Activated naive CD8-positive, alpha-beta T cell treated with anti-CD3 and anti-CD28 coated beads, Interleukin-2, amount 50 U/mL, for 24 hours (primary cell): Measurements from ENCODE around the gene ARHGAP15.

Source experiments
- ATAC-seq: fragments of 150-1000 bp; cut with Tn5 transposase; one replicate; pipeline ENCODE4 v1.10.0; 2021
- DNase-seq: peaks from one replicate; pipeline ENCODE4 v3.0.0; 2021
- H3K27ac Mint-ChIP-seq: one replicate; pipeline ENCODE4 v1.8.0; 2021; ENCODE audit warnings: mild to moderate bottlenecking, mixed read lengths
- H3K27me3 Mint-ChIP-seq: one replicate; pipeline ENCODE4 v1.8.0; 2021; ENCODE audit warnings: mixed read lengths
- H3K36me3 Mint-ChIP-seq: one replicate; pipeline ENCODE4 v1.8.0; 2021; ENCODE audit warnings: low read depth, mixed read lengths
- H3K4me1 Mint-ChIP-seq: one replicate; pipeline ENCODE4 v1.8.0; 2021; ENCODE audit warnings: mixed read lengths
- H3K4me3 Mint-ChIP-seq: one replicate; pipeline ENCODE4 v1.8.0; 2021; ENCODE audit warnings: mild to moderate bottlenecking, moderate library complexity, mixed read lengths
- H3K9me3 Mint-ChIP-seq: one replicate; pipeline ENCODE4 v1.8.0; 2021; ENCODE audit warnings: mixed read lengths

The ARHGAP15 gene

GRCh38 chr2:143399631-143400069 lies 270.4 kb downstream of the ARHGAP15 start:
- H3K4me1 Mint-ChIP-seq: peaks cover 29% of the 10 kb centered on the region
- no peak overlapping the region for H3K27ac Mint-ChIP-seq
- no peaks in the 10 kb centered on the region for H3K27me3 Mint-ChIP-seq
- ATAC-seq (no peak), DNase-seq (no peak)
- H3K9me3 Mint-ChIP-seq: no peaks in the 10 kb centered on the region
- H3K36me3 Mint-ChIP-seq: no peaks in the 10 kb centered on the region
- H3K4me3 Mint-ChIP-seq: no peak overlapping the region

GRCh38 chr2:143401861-143402260 lies 272.6 kb downstream of the ARHGAP15 start:
- no peak overlapping the region for H3K27ac Mint-ChIP-seq

GRCh38 chr2:143402451-143402850 lies 273.2 kb downstream of the ARHGAP15 start:
- ATAC-seq (no peak), DNase-seq (no peak)
- Mint-ChIP-seq H3K27me3 (no peaks in the 10 kb centered on the region), H3K4me1 (peaks cover 26% of the 10 kb centered on the region), H3K4me3 (no peak overlapping the region), H3K36me3 (no peaks in the 10 kb centered on the region), H3K27ac (no peak overlapping the region), H3K9me3 (peaks cover 6% of the 10 kb centered on the region)

More at GRCh38 chr2:143401861-143402260, 272.6 kb downstream of the ARHGAP15 start:
- Mint-ChIP-seq H3K27me3 (no peaks in the 10 kb centered on the region), H3K4me1 (peaks cover 28% of the 10 kb centered on the region), H3K9me3 (peaks cover 3% of the 10 kb centered on the region), H3K36me3 (no peaks in the 10 kb centered on the region), H3K4me3 (no peak overlapping the region)
- ATAC-seq (no peak), DNase-seq (no peak)

GRCh38 chr2:143410082-143410897 lies 281.1 kb downstream of the ARHGAP15 start:
- H3K27ac Mint-ChIP-seq: peak overlapping the region; percentile 28
- ATAC-seq: no peak
- no peaks in the 10 kb centered on the region for H3K36me3 Mint-ChIP-seq
- no peak overlapping the region for H3K4me3 Mint-ChIP-seq
- DNase-seq: no peak
- H3K27me3 Mint-ChIP-seq: no peaks in the 10 kb centered on the region
- peaks cover 10% of the 10 kb centered on the region for H3K9me3 Mint-ChIP-seq
- H3K4me1 Mint-ChIP-seq: peaks cover 11% of the 10 kb centered on the region

GRCh38 chr2:143415571-143415970 lies 286.4 kb downstream of the ARHGAP15 start:
- Mint-ChIP-seq H3K9me3 (peaks cover 4% of the 10 kb centered on the region), H3K4me3 (no peak overlapping the region), H3K27me3 (no peaks in the 10 kb centered on the region), H3K36me3 (no peaks in the 10 kb centered on the region), H3K4me1 (peaks cover 15% of the 10 kb centered on the region), H3K27ac (no peak overlapping the region)
- ATAC-seq (no peak), DNase-seq (no peak)

- ATAC-seq (no peak), DNase-seq (no peak)
- Mint-ChIP-seq H3K27ac (no peak overlapping the region), H3K9me3 (peaks cover 4% of the 10 kb centered on the region), H3K36me3 (peaks cover 3% of the 10 kb centered on the region), H3K4me1 (peaks cover 26% of the 10 kb centered on the region), H3K27me3 (no peaks in the 10 kb centered on the region), H3K4me3 (no peak overlapping the region)
These were observed 288.2 kb downstream of the ARHGAP15 start for GRCh38 chr2:143417428-143417827.

- Mint-ChIP-seq H3K36me3 (peaks cover 7% of the 10 kb centered on the region), H3K27ac (peak overlapping the region; percentile 3), H3K4me3 (no peak overlapping the region), H3K4me1 (peaks cover 39% of the 10 kb centered on the region), H3K27me3 (no peaks in the 10 kb centered on the region), H3K9me3 (no peaks in the 10 kb centered on the region)
- DNase-seq (no peak), ATAC-seq (peak; percentile 46)
These were observed 291.1 kb downstream of the ARHGAP15 start for GRCh38 chr2:143420313-143420712.

GRCh38 chr2:143422681-143423080 lies 293.5 kb downstream of the ARHGAP15 start:
- H3K27ac Mint-ChIP-seq: no peak overlapping the region
- peaks cover 35% of the 10 kb centered on the region for H3K4me1 Mint-ChIP-seq
- ATAC-seq: peak; percentile 24
- no peaks in the 10 kb centered on the region for H3K9me3 Mint-ChIP-seq
- DNase-seq: no peak
- no peak overlapping the region for H3K4me3 Mint-ChIP-seq
- H3K27me3 Mint-ChIP-seq: no peaks in the 10 kb centered on the region
- H3K36me3 Mint-ChIP-seq: peaks cover 9% of the 10 kb centered on the region

- Mint-ChIP-seq H3K9me3 (no peaks in the 10 kb centered on the region), H3K27me3 (no peaks in the 10 kb centered on the region), H3K36me3 (peaks cover 9% of the 10 kb centered on the region), H3K4me1 (peaks cover 43% of the 10 kb centered on the region), H3K4me3 (no peak overlapping the region), H3K27ac (no peak overlapping the region)
- DNase-seq: no peak
- ATAC-seq: no peak
These were observed 296.7 kb downstream of the ARHGAP15 start for GRCh38 chr2:143425896-143426295.

GRCh38 chr2:143426296-143426695 lies 297.1 kb downstream of the ARHGAP15 start:
- Mint-ChIP-seq H3K4me1 (peaks cover 42% of the 10 kb centered on the region), H3K27me3 (no peaks in the 10 kb centered on the region), H3K27ac (no peak overlapping the region), H3K4me3 (no peak overlapping the region), H3K9me3 (no peaks in the 10 kb centered on the region), H3K36me3 (peaks cover 9% of the 10 kb centered on the region)
- no peak for ATAC-seq
- DNase-seq: no peak

GRCh38 chr2:143428700-143429099 lies 299.5 kb downstream of the ARHGAP15 start:
- H3K27me3 Mint-ChIP-seq: no peaks in the 10 kb centered on the region
- H3K9me3 Mint-ChIP-seq: no peaks in the 10 kb centered on the region
- no peak overlapping the region for H3K27ac Mint-ChIP-seq
- H3K4me3 Mint-ChIP-seq: no peak overlapping the region
- DNase-seq: no peak
- peaks cover 2% of the 10 kb centered on the region for H3K36me3 Mint-ChIP-seq
- ATAC-seq: peak; percentile 68
- peaks cover 34% of the 10 kb centered on the region for H3K4me1 Mint-ChIP-seq

- Mint-ChIP-seq H3K4me3 (no peak overlapping the region), H3K36me3 (peaks cover 2% of the 10 kb centered on the region), H3K27me3 (no peaks in the 10 kb centered on the region), H3K27ac (no peak overlapping the region), H3K9me3 (no peaks in the 10 kb centered on the region), H3K4me1 (peaks cover 42% of the 10 kb centered on the region)
- DNase-seq (no peak), ATAC-seq (no peak)
These were observed 300.9 kb downstream of the ARHGAP15 start for GRCh38 chr2:143429932-143430679.

GRCh38 chr2:143431316-143431715 lies 302.1 kb downstream of the ARHGAP15 start:
- DNase-seq: no peak
- Mint-ChIP-seq H3K27ac (no peak overlapping the region), H3K4me3 (no peak overlapping the region), H3K9me3 (no peaks in the 10 kb centered on the region), H3K27me3 (no peaks in the 10 kb centered on the region), H3K4me1 (peaks cover 42% of the 10 kb centered on the region), H3K36me3 (no peaks in the 10 kb centered on the region)
- ATAC-seq: no peak

GRCh38 chr2:143433251-143433650 lies 304.0 kb downstream of the ARHGAP15 start:
- Mint-ChIP-seq H3K4me1 (peaks cover 39% of the 10 kb centered on the region), H3K27ac (no peak overlapping the region), H3K4me3 (no peak overlapping the region)

GRCh38 chr2:143433840-143434239 lies 304.6 kb downstream of the ARHGAP15 start:
- no peaks in the 10 kb centered on the region for H3K9me3 Mint-ChIP-seq
- no peaks in the 10 kb centered on the region for H3K27me3 Mint-ChIP-seq
- ATAC-seq: no peak
- no peak for DNase-seq
- H3K4me1 Mint-ChIP-seq: peaks cover 34% of the 10 kb centered on the region
- H3K4me3 Mint-ChIP-seq: no peak overlapping the region
- no peaks in the 10 kb centered on the region for H3K36me3 Mint-ChIP-seq
- H3K27ac Mint-ChIP-seq: no peak overlapping the region

More at GRCh38 chr2:143433251-143433650, 304.0 kb downstream of the ARHGAP15 start:
- Mint-ChIP-seq H3K36me3 (no peaks in the 10 kb centered on the region), H3K27me3 (no peaks in the 10 kb centered on the region), H3K9me3 (no peaks in the 10 kb centered on the region)
- ATAC-seq (no peak), DNase-seq (no peak)
